AG04450 (cell line): Measurements from ENCODE around the gene HOMER1. TPM values are rescaled to one million over a fixed set of nuclear protein-coding genes. Genes with fewer than 3 reads are reported as not detected.
"Not testable (repeated sequence)": the region's sequence is repeated elsewhere in the genome, so short reads cannot be mapped to it uniquely, and the experiment has no call there.

ENCODE experiments used
- CTCF ChIA-PET: fragments of 300-600, 350-600 bp; formaldehyde crosslinking; extraction: SDS; loops from one replicate; lab custom pipeline; 2022; ENCODE audit warnings: antibody characterized with exemption, inconsistent platforms; lab: Charles Lee
- POLR2A ChIA-PET: fragments of 350-600 bp; formaldehyde crosslinking; extraction: SDS; loops from one replicate; lab custom pipeline; 2021; ENCODE audit warnings: antibody characterized with exemption, inconsistent platforms; lab: Yijun Ruan, JAX
- DNase-seq: peaks from one replicate; pipeline ENCODE4 v3.0.0-alpha.2; 2011; ENCODE audit warnings: low read depth, low spot score
- H3K27ac ChIP-seq: one replicate; pipeline ENCODE4 v1.5.1; 2012; ENCODE audit warnings: low read depth, low read length, control low read depth
- H3K27me3 ChIP-seq: one replicate; pipeline ENCODE4 v1.6.0; 2012; ENCODE audit warnings: low read length; ENCODE audit not compliant: control insufficient read depth, insufficient read depth
- H3K4me3 ChIP-seq: 2 replicates; pipeline ENCODE4 v1.5.1; 2011; ENCODE audit warnings: mild to moderate bottlenecking, low read depth, low read length, control low read depth
- H3K9me3 ChIP-seq: 2 replicates; pipeline ENCODE4 v1.5.1; 2012; ENCODE audit warnings: low read length; ENCODE audit not compliant: control insufficient read depth, insufficient read depth
- polyA plus RNA-seq: library from polyadenylated mRNA; depleted of rRNA; stranded (reverse); fragments of >200 nt; gene quantifications from 2 replicates; pipeline ENCODE4 v1.2.3, GENCODE V29; 2011
- TF ChIP-seq, protein P1 (sequence below): IDR thresholded peaks from 2 replicates; pipeline ENCODE4 v1.5.1; 2011; ENCODE audit warnings: low read depth, low read length, control low read depth, inconsistent platforms

HOMER1 gene
- polyA plus RNA-seq, 1 experiment: 5.1 TPM

GRCh38 chr5:79386679-79387078, 127.3 kb downstream of the HOMER1 start:
- H3K4me3 ChIP-seq: no peak overlapping the region
- no peak for DNase-seq
- peaks cover under 1% of the 10 kb centered on the region for H3K9me3 ChIP-seq
- TF ChIP-seq, protein P1, sequence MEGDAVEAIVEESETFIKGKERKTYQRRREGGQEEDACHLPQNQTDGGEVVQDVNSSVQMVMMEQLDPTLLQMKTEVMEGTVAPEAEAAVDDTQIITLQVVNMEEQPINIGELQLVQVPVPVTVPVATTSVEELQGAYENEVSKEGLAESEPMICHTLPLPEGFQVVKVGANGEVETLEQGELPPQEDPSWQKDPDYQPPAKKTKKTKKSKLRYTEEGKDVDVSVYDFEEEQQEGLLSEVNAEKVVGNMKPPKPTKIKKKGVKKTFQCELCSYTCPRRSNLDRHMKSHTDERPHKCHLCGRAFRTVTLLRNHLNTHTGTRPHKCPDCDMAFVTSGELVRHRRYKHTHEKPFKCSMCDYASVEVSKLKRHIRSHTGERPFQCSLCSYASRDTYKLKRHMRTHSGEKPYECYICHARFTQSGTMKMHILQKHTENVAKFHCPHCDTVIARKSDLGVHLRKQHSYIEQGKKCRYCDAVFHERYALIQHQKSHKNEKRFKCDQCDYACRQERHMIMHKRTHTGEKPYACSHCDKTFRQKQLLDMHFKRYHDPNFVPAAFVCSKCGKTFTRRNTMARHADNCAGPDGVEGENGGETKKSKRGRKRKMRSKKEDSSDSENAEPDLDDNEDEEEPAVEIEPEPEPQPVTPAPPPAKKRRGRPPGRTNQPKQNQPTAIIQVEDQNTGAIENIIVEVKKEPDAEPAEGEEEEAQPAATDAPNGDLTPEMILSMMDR: no peak
- H3K27ac ChIP-seq: no peak overlapping the region
- ChIA-PET CTCF (no interaction called here), POLR2A (interaction anchor here (0.7 kb wide), 1 partner anchor 130 kb away, joined by 4 read pairs; no protein-coding TSS in a partner anchor)
- no peaks in the 10 kb centered on the region for H3K27me3 ChIP-seq

- H3K9me3 ChIP-seq, H3K27me3 ChIP-seq, H3K4me3 ChIP-seq, DNase-seq, H3K27ac ChIP-seq, CTCF ChIA-PET, POLR2A ChIA-PET: not testable (repeated sequence)
These were observed 128.8 kb downstream of the HOMER1 start for GRCh38 chr5:79385126-79385525.

DNA sequence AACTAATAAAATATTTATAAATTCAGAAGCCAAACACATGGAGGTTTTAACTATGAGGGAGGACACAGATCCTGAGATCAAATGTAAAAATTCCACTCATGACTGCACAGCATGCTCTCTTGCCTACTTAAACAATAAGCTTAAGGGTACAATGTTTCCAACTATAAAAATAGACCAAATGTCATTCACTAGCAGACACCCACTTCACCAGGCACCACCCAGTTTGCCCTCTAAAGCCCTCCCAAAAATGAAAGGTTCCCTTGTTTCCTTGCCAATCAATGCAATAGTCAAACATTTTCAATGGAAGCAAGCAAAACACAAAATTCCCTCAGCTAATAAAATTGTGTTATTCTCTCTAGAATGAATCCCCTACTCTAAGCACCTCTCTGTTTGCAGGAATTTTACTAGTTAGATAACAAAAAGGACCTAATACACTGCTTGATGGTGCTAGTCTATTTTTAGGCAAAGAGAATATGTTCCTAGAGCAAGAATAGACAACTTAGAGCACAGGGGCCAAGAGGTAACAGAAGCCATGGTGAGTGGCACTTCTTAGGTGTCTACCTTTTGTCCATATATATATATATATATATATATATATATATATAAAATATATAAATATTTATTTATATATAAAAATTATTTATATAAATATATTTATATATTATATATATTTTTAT, 135.3 kb downstream of the HOMER1 start:
- TF ChIP-seq, protein P1: no peak
- POLR2A ChIA-PET: no interaction called here
- CTCF ChIA-PET: no interaction called here
- Histone ChIP-seq H3K27ac (no peak overlapping the region), H3K27me3 (no peaks in the 10 kb centered on the region), H3K4me3 (no peak overlapping the region), H3K9me3 (peaks cover 4% of the 10 kb centered on the region)
- no peak for DNase-seq

DNA sequence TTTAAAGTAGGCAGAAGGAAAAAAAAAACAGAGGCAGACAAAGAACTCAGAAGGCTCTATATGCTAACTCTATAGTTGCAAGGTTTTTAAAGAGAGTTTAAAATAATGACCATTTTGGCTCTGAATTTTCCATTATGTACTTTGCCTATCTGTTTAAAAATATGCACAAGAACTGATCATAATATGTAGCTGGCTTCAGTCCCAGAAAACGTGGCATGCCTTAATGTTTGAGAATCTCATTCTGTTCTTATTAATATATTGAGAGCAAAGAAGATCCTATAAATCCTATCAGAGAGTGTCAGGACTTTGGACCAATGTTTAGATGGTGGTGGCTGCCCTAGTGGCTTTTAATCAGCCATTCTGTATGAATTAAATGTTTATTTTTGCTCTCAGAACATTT, 156.5 kb downstream of the HOMER1 start:
- H3K9me3 ChIP-seq: no peaks in the 10 kb centered on the region; the same call in 1 of the 2 replicates
- H3K4me3 ChIP-seq: no peak overlapping the region
- CTCF ChIA-PET: interaction anchor here (0.6 to 1.8 kb wide), 3 partner anchors 38 to 332 kb away, joined by 4 to 5 read pairs (median 4); no protein-coding TSS in a partner anchor
- TF ChIP-seq, protein P1: no peak
- POLR2A ChIA-PET: interaction anchor here (0.6 kb wide), 1 partner anchor 133 kb away, joined by 3 read pairs; no protein-coding TSS in a partner anchor
- no peaks in the 10 kb centered on the region for H3K27me3 ChIP-seq
- no peak for DNase-seq
- no peak overlapping the region for H3K27ac ChIP-seq

- CTCF ChIA-PET: no interaction called here
- DNase-seq: no peak
- Histone ChIP-seq H3K27me3 (no peaks in the 10 kb centered on the region), H3K4me3 (no peak overlapping the region), H3K9me3 (no peaks in the 10 kb centered on the region; the same call in 1 of the 2 replicates), H3K27ac (no peak overlapping the region)
- POLR2A ChIA-PET: no interaction called here
- TF ChIP-seq, protein P1: no peak
These were observed 164.1 kb downstream of the HOMER1 start for GRCh38 chr5:79349881-79350280.
